Fibroblast of mammary gland (primary cell): ENCODE measurements around the gene CHST7.

Experiments used
- DNase-seq: peaks from one replicate; pipeline ENCODE4 v3.0.0-alpha.2; 2010; ENCODE audit warnings: low read depth
- H3K4me3 ChIP-seq: 2 replicates; pipeline ENCODE4 v1.5.1; 2011; ENCODE audit warnings: low read depth, mild to moderate bottlenecking, low read length, moderate library complexity; ENCODE audit not compliant: control insufficient read depth
- CTCF ChIP-seq: conservative IDR thresholded peaks from 2 replicates; pipeline ENCODE4 v1.5.1; 2011; ENCODE audit warnings: low read depth, low read length, inconsistent platforms; ENCODE audit not compliant: control insufficient read depth, insufficient read depth

CHST7 gene

GRCh38 chrX:46607916-46608315 is 34.4 kb downstream of the CHST7 start:
- no peak overlapping the region for H3K4me3 ChIP-seq
- no peak for DNase-seq
- TF ChIP-seq CTCF, result no peak

GRCh38 chrX:46610070-46610658 is 36.6 kb downstream of the CHST7 start:
- TF ChIP-seq CTCF, result no peak
- DNase-seq, result no peak
- no peak overlapping the region for H3K4me3 ChIP-seq

GRCh38 chrX:46611658-46612362 is 38.2 kb downstream of the CHST7 start:
- no peak for TF ChIP-seq CTCF
- no peak overlapping the region for H3K4me3 ChIP-seq
- no peak for DNase-seq

- no peak for TF ChIP-seq CTCF
- DNase-seq, result no peak
- H3K4me3 ChIP-seq, result no peak overlapping the region
Observed at GRCh38 chrX:46617906-46618305, 44.3 kb downstream of the CHST7 start.

GRCh38 chrX:46618947-46619346 is 45.4 kb downstream of the CHST7 start:
- no peak for DNase-seq
- TF ChIP-seq CTCF, result no peak
- no peak overlapping the region for H3K4me3 ChIP-seq

GRCh38 chrX:46620505-46620904 is 46.9 kb downstream of the CHST7 start:
- DNase-seq, result no peak
- H3K4me3 ChIP-seq, result no peak overlapping the region
- no peak for TF ChIP-seq CTCF
